Measurements from ENCODE around the gene EPAS1. TPM values are rescaled to one million over a fixed set of nuclear protein-coding genes. Genes with fewer than 3 reads are reported as not detected.

EPAS1 gene
- total and polyA plus RNA-seq, 2 of the 8 experiments (the other 6 are each of a cell fraction or from before 2014, with no cell fraction given) = 2.0 to 4.9 TPM

DNA sequence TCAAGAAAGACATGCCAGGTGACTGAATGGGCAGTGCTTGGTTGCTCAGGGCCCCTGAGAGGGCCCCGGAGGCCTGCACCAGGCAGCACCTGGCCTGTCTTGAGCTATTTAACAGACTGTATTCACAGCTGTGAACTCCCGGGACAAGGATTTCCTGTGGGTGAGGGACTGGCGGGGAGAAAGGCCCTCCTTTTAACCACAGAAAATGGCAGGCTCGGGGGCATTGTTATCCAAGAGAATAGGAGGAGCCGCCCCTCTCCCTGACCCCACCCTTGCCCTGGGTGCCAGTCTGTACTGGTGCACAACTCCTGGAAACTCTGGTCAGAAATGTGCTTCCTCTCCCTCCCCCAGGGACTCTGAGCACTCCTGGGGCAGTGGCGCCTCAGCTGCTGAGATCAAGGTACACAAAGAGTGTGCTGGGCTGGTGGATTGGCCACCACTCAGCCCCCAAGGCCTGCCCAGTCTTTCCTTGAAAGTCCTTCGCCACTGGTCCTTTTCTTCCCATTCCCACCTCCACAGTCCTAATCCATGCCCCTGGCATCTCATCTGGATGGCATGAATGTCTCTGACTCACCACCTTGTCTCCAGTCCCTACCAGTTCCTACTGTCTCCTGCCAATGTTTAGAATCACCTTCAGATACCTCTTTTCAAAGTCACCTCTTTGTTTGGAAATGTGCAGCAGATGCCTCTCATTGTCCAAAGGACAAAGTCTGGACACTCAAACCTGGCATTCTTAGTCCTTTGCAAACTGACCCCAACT, 19.6 kb upstream of the EPAS1 start:
- H3K23me2 ChIP-seq (ENCODE audit: low read depth, low read length) = no peaks in the 10 kb centered on the region; the same call in 1 of the 2 replicates
- H3K56ac ChIP-seq (replicated peaks; ENCODE audit: insufficient read length, low read depth, low read length) = no peak overlapping the region
- no peaks in the 10 kb centered on the region; a peak in 1 of 7 replicates for H3K27me3 ChIP-seq (replicated peaks in 1 of 4; ENCODE audit: control insufficient read depth in 3 of 4, extremely low read depth in 1 of 4, insufficient read depth in 3 of 4, low read length in 3 of 4)
- H3K79me2 ChIP-seq (ENCODE audit: control insufficient read depth in 1 of 2, insufficient read depth in 2 of 2, low read length in 2 of 2) = no peaks in the 10 kb centered on the region
- no peaks in the 10 kb centered on the region for H3K9me3 ChIP-seq (ENCODE audit: insufficient read depth in 2 of 2, low read depth in 1 of 2, low read length in 1 of 2)
- no peaks in the 10 kb centered on the region for H3K36me3 ChIP-seq (ENCODE audit: control insufficient read depth in 2 of 4, insufficient read depth in 4 of 4, low read length in 3 of 4)
- POLR2A ChIA-PET (ENCODE audit: partially characterized antibody) = no interaction called here
- H2AK5ac ChIP-seq (ENCODE audit: low read depth, low read length) = no peak overlapping the region
- no peak overlapping the region for H3K18ac ChIP-seq (ENCODE audit: extremely low read depth, low read length)
- H3K23ac ChIP-seq (ENCODE audit: insufficient read length) = no peak overlapping the region
- no peaks in the 10 kb centered on the region for H4K20me1 ChIP-seq (replicated peaks in 1 of 2; ENCODE audit: control insufficient read depth in 1 of 2, insufficient read depth in 2 of 2, low read length in 2 of 2)
- H3K79me1 ChIP-seq (ENCODE audit: low read depth, low read length) = no peaks in the 10 kb centered on the region
- DNase-seq (ENCODE audit: low read depth in 1 of 2, low spot score in 2 of 2) (no peak), FAIRE-seq (no peak)
- H3K14ac ChIP-seq (ENCODE audit: insufficient read length) = no peak overlapping the region
- no peak overlapping the region for H3K4me2 ChIP-seq (ENCODE audit: insufficient read depth in 1 of 2, low read depth in 2 of 2, low read length in 2 of 2)
- no peaks in the 10 kb centered on the region for H3K4me1 ChIP-seq (replicated peaks in 1 of 4; ENCODE audit: control insufficient read depth in 3 of 4, insufficient read depth in 4 of 4, low read length in 3 of 4)
- H4K5ac ChIP-seq (ENCODE audit: insufficient read length, low read depth, low read length) = no peak overlapping the region
- no peak overlapping the region for H4K8ac ChIP-seq (ENCODE audit: extremely low read depth, insufficient read depth, low read length)
- H3K4ac ChIP-seq (replicated peaks; ENCODE audit: insufficient read length, low read depth, low read length) = no peak overlapping the region
- CTCF ChIA-PET (ENCODE audit: partially characterized antibody) = interaction anchor here (0.7 to 2.4 kb wide), 7 partner anchors 9 to 325 kb away, joined by 3 to 13 read pairs (median 4); no protein-coding TSS in a partner anchor
- no peak overlapping the region for H2BK15ac ChIP-seq (ENCODE audit: low read length)
- H2BK5ac ChIP-seq (ENCODE audit: low read depth, low read length) = no peak overlapping the region
- H2BK120ac ChIP-seq (replicated peaks; ENCODE audit: low read depth, low read length) = no peak overlapping the region
- WGBS, 2 experiments (ENCODE audit: extremely low coverage in 1 of 2, insufficient coverage in 1 of 2, insufficient read length in 1 of 2, insufficient replicate concordance in 2 of 2, low coverage in 1 of 2, low lambda C conversion rate in 2 of 2, missing lambda C conversion rate in 1 of 2) = 89% methylated on average over 7 of the region's 7 CpGs; no CpG with 5 or more reads in 1 of the 2 experiments
- no peak overlapping the region for H2AFZ ChIP-seq (ENCODE audit: low read length)
- no peak overlapping the region for H2BK20ac ChIP-seq (ENCODE audit: low read length)
- no peak overlapping the region for H3K9ac ChIP-seq (replicated peaks in 1 of 4; ENCODE audit: extremely low read depth in 1 of 4, low read depth in 3 of 4, low read length in 3 of 4)
- H2BK12ac ChIP-seq (ENCODE audit: low read depth, low read length) = no peak overlapping the region
- no peak overlapping the region for H4K91ac ChIP-seq (replicated peaks; ENCODE audit: insufficient read length, low read length)
- H3K27ac ChIP-seq (ENCODE audit: low read depth, low read length) = no peak overlapping the region
- H3K4me3 ChIP-seq (ENCODE audit: extremely low read depth in 1 of 4, insufficient read depth in 2 of 4, low read depth in 3 of 4, low read length in 4 of 4) = no peak overlapping the region
- TF ChIP-seq SIX5 (IDR thresholded peaks at IDR 0.05; ENCODE audit: low read depth, low read length) (no peak), EP300 (IDR thresholded peaks at IDR 0.05; ENCODE audit: borderline replicate concordance in 1 of 2, low read depth in 2 of 2, low read length in 2 of 2) (no peak), PHF8 (conservative IDR thresholded peaks at IDR 0.05; ENCODE audit: low read depth, low read length) (no peak), JUN (IDR thresholded peaks at IDR 0.05; ENCODE audit: low read depth, low read length) (no peak), POLR2A (IDR thresholded peaks at IDR 0.05; ENCODE audit: control extremely low read depth in 1 of 2, low read depth in 2 of 2, low read length in 2 of 2) (no peak), FOSL1 (IDR thresholded peaks at IDR 0.05; ENCODE audit: insufficient read depth, low read depth, low read length) (no peak), SP2 (IDR thresholded peaks at IDR 0.05; ENCODE audit: low read length) (no peak), SRF (IDR thresholded peaks at IDR 0.05; ENCODE audit: low read depth, low read length) (no peak), HDAC6 (IDR thresholded peaks at IDR 0.05; ENCODE audit: low read depth, low read length) (no peak), BRCA1 (IDR thresholded peaks at IDR 0.05; ENCODE audit: low read depth, low read length) (no peak), CHD1 (IDR thresholded peaks at IDR 0.05; ENCODE audit: low read depth, low read length) (no peak)
- TF ChIP-seq, protein P1, sequence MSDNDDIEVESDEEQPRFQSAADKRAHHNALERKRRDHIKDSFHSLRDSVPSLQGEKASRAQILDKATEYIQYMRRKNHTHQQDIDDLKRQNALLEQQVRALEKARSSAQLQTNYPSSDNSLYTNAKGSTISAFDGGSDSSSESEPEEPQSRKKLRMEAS (IDR thresholded peaks at IDR 0.05) = no peak
